A549 (cell line): ENCODE results near the gene PHYKPL. TPM values are rescaled to one million over a fixed set of nuclear protein-coding genes. Genes with fewer than 3 reads are reported as not detected.

Experiments
- ATAC-seq, 2 experiments: fragments of 200-7000 bp in 1 of 2; fragments of >200 bp in 1 of 2; cut with Nextera tagmentation in 1 of 2; cut with Tn5 transposase in 1 of 2; 3 replicates each; pipeline versions ENCODE4 v1.8.0 to v1.9.1; 2018 to 2020; ENCODE audit warnings: mild to moderate bottlenecking in 1 of 2, moderate library complexity in 1 of 2
- CTCF ChIA-PET: fragments of 300-600 bp; sonication (Branson Sonifier 250); formaldehyde crosslinking; extraction: SDS; loops from one replicate; lab custom pipeline; 2021; ENCODE audit warnings: antibody characterized with exemption, inconsistent platforms; lab: Yijun Ruan, JAX
- POLR2A ChIA-PET: fragments of 350-600 bp; formaldehyde crosslinking; extraction: SDS; loops from one replicate; lab custom pipeline; 2021; ENCODE audit warnings: antibody characterized with exemption, inconsistent platforms; lab: Yijun Ruan, JAX
- DNase-seq, 2 experiments: peaks; one replicate each; pipeline versions ENCODE4 v3.0.0 to v3.0.0-alpha.2; 2011 to 2016; ENCODE audit warnings: low read depth in 1 of 2, low spot score in 1 of 2
- FAIRE-seq: peaks from 2 replicates; lab custom pipeline; 2011; peaks lifted over from hg19 to GRCh38; lab: Jason Lieb, UNC
- H3K27ac ChIP-seq, 2 experiments: fragments of >200 bp; sonication (Bioruptor Twin); formaldehyde crosslinking; 3 replicates each; pipeline ENCODE4 v1.5.1; 2016 to 2017
- H3K4me1 ChIP-seq: fragments of >200 bp; sonication (Bioruptor Twin); formaldehyde crosslinking; 3 replicates; pipeline ENCODE4 v1.6.1; 2016
- H3K4me2 ChIP-seq: fragments of >200 bp; sonication (Bioruptor Twin); formaldehyde crosslinking; 3 replicates; pipeline ENCODE4 v1.6.1; 2016
- H3K4me3 ChIP-seq: fragments of >200 bp; sonication (Bioruptor Twin); formaldehyde crosslinking; 3 replicates; pipeline ENCODE4 v1.5.1; 2016
- H3K9me3 ChIP-seq: fragments of >200 bp; sonication (Bioruptor Twin); formaldehyde crosslinking; 3 replicates; pipeline ENCODE4 v1.6.1; 2016
- BHLHE40 ChIP-seq: IDR thresholded peaks from 2 replicates; pipeline ENCODE4 v1.6.1; 2012; ENCODE audit warnings: low read depth, low read length, inconsistent platforms
- CBX8 ChIP-seq: fragments of 200-600 bp; sonication (generic); IDR thresholded peaks from 2 replicates; pipeline ENCODE4 v1.6.1; 2016
- CHD4 ChIP-seq: fragments of 200-600 bp; sonication (generic); IDR thresholded peaks from 2 replicates; pipeline ENCODE4 v1.6.1; 2016; ENCODE audit warnings: antibody characterized with exemption, mild to moderate bottlenecking, borderline replicate concordance
- ESRRA ChIP-seq: fragments of 150-350 bp; IDR thresholded peaks from 2 replicates; pipeline ENCODE4 v1.6.1; 2014; ENCODE audit warnings: mild to moderate bottlenecking, low read length, borderline replicate concordance
- FOSL2 ChIP-seq, 2 experiments: fragments of 450-650 bp in 1 of 2; fragments of >200 bp in 1 of 2; sonication (Bioruptor Twin) in 1 of 2; formaldehyde crosslinking; IDR thresholded peaks; 2 replicates each; pipeline versions ENCODE4 v1.5.0 to v1.6.1; 2016 to 2020; ENCODE audit warnings: mild to moderate bottlenecking in 1 of 2, moderate library complexity in 1 of 2
- GATA3 ChIP-seq: IDR thresholded peaks from 2 replicates; pipeline ENCODE4 v1.6.1; 2012; ENCODE audit warnings: borderline replicate concordance
- HDAC2 ChIP-seq: fragments of 200-600 bp; sonication (generic); IDR thresholded peaks from 2 replicates; pipeline ENCODE4 v1.6.1; 2016
- HEYL ChIP-seq: fragments of 250-450 bp; sonication (Bioruptor Pico); IDR thresholded peaks from 2 replicates; pipeline ENCODE4 v1.8.0; 2021; ENCODE audit warnings: mild to moderate bottlenecking, moderate library complexity
- HOXA7 ChIP-seq: fragments of 250-450 bp; sonication (Bioruptor Pico); IDR thresholded peaks from 2 replicates; pipeline ENCODE4 v1.5.0; 2020; ENCODE audit warnings: mild to moderate bottlenecking, moderate library complexity
- HOXB13 ChIP-seq: fragments of 250-450 bp; sonication (Bioruptor Pico); IDR thresholded peaks from 2 replicates; pipeline ENCODE4 v1.5.0; 2020; ENCODE audit warnings: low read depth, mild to moderate bottlenecking, moderate library complexity
- HOXB5 ChIP-seq: fragments of 250-450 bp; sonication (Bioruptor Pico); IDR thresholded peaks from 2 replicates; pipeline ENCODE4 v1.5.0; 2020; ENCODE audit warnings: mild to moderate bottlenecking, moderate library complexity
- JUN ChIP-seq, 2 experiments: fragments of >200 bp; sonication (Bioruptor Twin); formaldehyde crosslinking; IDR thresholded peaks; 2 replicates in 1 of 2; 3 replicates in 1 of 2; pipeline ENCODE4 v1.6.1; 2016 to 2017
- KDM5A ChIP-seq: fragments of 200-600 bp; sonication (generic); IDR thresholded peaks from 2 replicates; pipeline ENCODE4 v1.6.1; 2016; ENCODE audit warnings: antibody characterized with exemption, mild to moderate bottlenecking
- NR3C1 ChIP-seq: fragments of >200 bp; sonication (Bioruptor Twin); formaldehyde crosslinking; IDR thresholded peaks from 3 replicates; pipeline ENCODE4 v1.6.1; 2017
- RAD21 ChIP-seq, 2 experiments: fragments of >200 bp in 1 of 2; sonication (Bioruptor Twin) in 1 of 2; formaldehyde crosslinking in 1 of 2; IDR thresholded peaks in 1 of 2; conservative IDR thresholded peaks in 1 of 2; 2 replicates in 1 of 2; 3 replicates in 1 of 2; pipeline ENCODE4 v1.6.1; 2012 to 2018; ENCODE audit warnings: inconsistent platforms in 1 of 2
- SREBF2 ChIP-seq: fragments of 450-650 bp; IDR thresholded peaks from 2 replicates; pipeline ENCODE4 v1.6.1; 2014; ENCODE audit warnings: mild to moderate bottlenecking, moderate library complexity
- ZSCAN20 ChIP-seq: fragments of 250-450 bp; sonication (Bioruptor Pico); IDR thresholded peaks from 2 replicates; pipeline ENCODE4 v1.8.0; 2022; ENCODE audit warnings: mild to moderate bottlenecking, moderate library complexity
- WGBS: methylation state at CpG from one replicate; pipeline ENCODE4 v1.1.6; 2017; ENCODE audit errors: missing lambda C conversion rate; 5-methylcytosine and 5-hydroxymethylcytosine counted together
- polyA plus RNA-seq, 4 experiments: library from polyadenylated mRNA; depleted of rRNA in 3 of 4; stranded (reverse); fragments of >200 nt; fragmentation: RNase III in 1 of 4; extraction: RNeasy Plus Mini Kit Qiagen cat#74134 plus additional on column Dnase treatment in 1 of 4; gene quantifications; 2 replicates in 3 of 4; 3 replicates in 1 of 4; pipeline ENCODE4 v1.2.3, GENCODE V29; 2011 to 2017
- TF ChIP-seq, protein P1 (sequence below): fragments of >200 bp; sonication (Bioruptor Twin); formaldehyde crosslinking; IDR thresholded peaks from 3 replicates; pipeline ENCODE4 v1.6.1; 2016
- TF ChIP-seq, protein P2 (sequence below): IDR thresholded peaks from 2 replicates; pipeline ENCODE4 v1.6.1; 2012
- TF ChIP-seq, protein P3 (sequence below): fragments of >200 bp; sonication (Bioruptor Twin); formaldehyde crosslinking; IDR thresholded peaks from 3 replicates; pipeline ENCODE4 v1.5.1; 2016

The PHYKPL gene
- polyA plus RNA-seq, 2 of the 4 experiments (the other 2 are of a cell fraction) = 13.0 to 21.9 TPM

DNA sequence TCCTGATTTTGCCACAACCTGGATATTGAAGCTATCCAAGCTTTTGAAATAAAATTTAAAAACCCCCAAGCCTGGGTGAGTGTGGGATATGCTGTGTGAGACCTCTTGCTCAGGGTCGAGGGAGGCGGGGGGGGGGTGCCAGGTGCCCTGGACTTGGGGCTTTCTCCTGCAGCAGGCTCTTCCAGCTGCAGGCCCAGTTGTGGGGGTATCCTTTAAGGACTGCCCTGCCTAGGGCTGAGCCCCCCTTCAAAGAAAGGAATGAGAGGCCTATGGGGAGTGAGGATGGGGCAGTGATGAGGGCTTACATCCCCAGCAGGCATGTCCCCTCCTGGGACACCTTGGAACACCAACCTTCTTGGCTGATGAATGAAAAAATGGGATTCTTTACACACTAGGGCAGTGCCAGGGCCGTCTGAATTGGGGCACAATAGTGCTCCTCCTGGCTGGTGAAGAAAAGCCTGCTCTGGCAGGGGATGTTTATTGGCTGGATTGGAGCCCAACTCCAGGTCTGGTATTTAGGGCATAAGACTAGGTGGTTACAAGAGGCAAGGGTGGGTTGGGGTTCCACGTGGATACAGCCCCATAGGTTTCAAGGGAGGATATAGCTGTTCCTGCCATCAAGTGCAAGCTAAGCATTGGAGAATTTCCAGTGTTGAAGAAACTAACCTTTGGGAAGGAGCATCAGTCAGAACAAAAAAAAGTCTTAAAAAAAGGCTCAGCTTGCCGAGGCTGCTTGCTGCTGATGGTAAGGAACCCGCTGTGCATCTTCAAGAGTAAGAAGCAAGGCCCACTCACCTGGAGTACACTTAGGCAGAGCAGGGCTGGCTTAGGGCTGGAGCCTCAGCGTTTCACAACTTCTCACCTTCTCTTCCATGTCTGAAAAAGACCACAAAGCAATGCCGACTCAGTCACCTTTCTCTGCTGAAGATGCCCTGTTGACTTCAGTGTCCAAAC, 21.2 kb downstream of the PHYKPL start:
- no peak overlapping the region for H3K27ac ChIP-seq
- 72% methylated on average over 8 of the region's 8 CpGs for WGBS
- no peak for DNase-seq
- TF ChIP-seq HOXA7 (CRISPR knock-in tag) (peak; percentile 58; the same call in 1 of the 2 replicates), JUN (IDR thresholded peaks at IDR 0.05) (0 out of 5 replicates have a peak, but pooled peaks of 1 of the 2 experiments have one; percentile 14), CBX8 (no peak)
- TF ChIP-seq, all 56 proteins: peak for 2
- H3K9me3 ChIP-seq = no peaks in the 10 kb centered on the region
- no peak overlapping the region for H3K4me3 ChIP-seq
- POLR2A ChIA-PET = interaction anchor here (1.5 kb wide), 1 partner anchor 20 kb away, joined by 5 read pairs; no protein-coding TSS in a partner anchor
- ATAC-seq = no peak
- CTCF ChIA-PET = interaction anchor here (2.0 kb wide), 1 partner anchor 136 kb away, joined by 5 read pairs; no protein-coding TSS in a partner anchor
- peaks cover 25% of the 10 kb centered on the region for H3K4me1 ChIP-seq
- H3K4me2 ChIP-seq = no peak overlapping the region
- FAIRE-seq = no peak

DNA sequence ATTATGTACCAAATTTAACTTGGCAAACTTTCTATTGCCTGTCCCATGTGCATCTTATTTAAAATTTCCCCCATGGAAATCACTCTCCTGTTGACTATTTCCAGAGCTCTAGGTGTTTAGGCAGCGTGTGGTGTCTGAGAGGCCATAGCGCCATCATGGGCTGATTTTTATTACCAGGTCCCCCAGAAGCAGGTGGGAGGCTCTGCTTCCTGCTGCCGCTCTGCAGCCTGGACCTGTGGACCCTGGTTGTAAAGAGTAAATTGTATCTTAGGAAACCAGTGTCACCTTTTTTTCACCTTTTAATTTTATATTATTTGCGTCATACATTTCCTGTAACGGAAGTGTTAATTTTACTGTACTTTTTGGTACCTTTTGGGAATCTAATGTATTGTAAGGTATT, 21.9 kb downstream of the PHYKPL start:
- TF ChIP-seq HDAC2 (no peak), JUN (IDR thresholded peaks at IDR 0.05) (no peak), HOXB13 (CRISPR knock-in tag) (no peak), HEYL (no peak), ZSCAN20 (CRISPR knock-in tag) (no peak), SREBF2 (no peak), FOSL2 (IDR thresholded peaks at IDR 0.05) (no peak), FOSL2 (CRISPR knock-in tag; IDR thresholded peaks at IDR 0.05) (no peak), ESRRA (no peak), KDM5A (no peak), GATA3 (no peak), RAD21 (conservative IDR thresholded peaks at IDR 0.05 in 1 of 2, IDR thresholded peaks at IDR 0.05 in 1 of 2) (no peak), BHLHE40 (no peak), HOXB5 (CRISPR knock-in tag) (no peak), CHD4 (no peak), NR3C1 (no peak)
- TF ChIP-seq, protein P1, sequence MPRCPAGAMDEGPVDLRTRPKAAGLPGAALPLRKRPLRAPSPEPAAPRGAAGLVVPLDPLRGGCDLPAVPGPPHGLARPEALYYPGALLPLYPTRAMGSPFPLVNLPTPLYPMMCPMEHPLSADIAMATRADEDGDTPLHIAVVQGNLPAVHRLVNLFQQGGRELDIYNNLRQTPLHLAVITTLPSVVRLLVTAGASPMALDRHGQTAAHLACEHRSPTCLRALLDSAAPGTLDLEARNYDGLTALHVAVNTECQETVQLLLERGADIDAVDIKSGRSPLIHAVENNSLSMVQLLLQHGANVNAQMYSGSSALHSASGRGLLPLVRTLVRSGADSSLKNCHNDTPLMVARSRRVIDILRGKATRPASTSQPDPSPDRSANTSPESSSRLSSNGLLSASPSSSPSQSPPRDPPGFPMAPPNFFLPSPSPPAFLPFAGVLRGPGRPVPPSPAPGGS = no peak
- TF ChIP-seq, protein P2, sequence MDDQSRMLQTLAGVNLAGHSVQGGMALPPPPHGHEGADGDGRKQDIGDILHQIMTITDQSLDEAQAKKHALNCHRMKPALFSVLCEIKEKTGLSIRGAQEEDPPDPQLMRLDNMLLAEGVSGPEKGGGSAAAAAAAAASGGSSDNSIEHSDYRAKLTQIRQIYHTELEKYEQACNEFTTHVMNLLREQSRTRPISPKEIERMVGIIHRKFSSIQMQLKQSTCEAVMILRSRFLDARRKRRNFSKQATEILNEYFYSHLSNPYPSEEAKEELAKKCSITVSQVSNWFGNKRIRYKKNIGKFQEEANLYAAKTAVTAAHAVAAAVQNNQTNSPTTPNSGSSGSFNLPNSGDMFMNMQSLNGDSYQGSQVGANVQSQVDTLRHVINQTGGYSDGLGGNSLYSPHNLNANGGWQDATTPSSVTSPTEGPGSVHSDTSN = no peak
- TF ChIP-seq, protein P3, sequence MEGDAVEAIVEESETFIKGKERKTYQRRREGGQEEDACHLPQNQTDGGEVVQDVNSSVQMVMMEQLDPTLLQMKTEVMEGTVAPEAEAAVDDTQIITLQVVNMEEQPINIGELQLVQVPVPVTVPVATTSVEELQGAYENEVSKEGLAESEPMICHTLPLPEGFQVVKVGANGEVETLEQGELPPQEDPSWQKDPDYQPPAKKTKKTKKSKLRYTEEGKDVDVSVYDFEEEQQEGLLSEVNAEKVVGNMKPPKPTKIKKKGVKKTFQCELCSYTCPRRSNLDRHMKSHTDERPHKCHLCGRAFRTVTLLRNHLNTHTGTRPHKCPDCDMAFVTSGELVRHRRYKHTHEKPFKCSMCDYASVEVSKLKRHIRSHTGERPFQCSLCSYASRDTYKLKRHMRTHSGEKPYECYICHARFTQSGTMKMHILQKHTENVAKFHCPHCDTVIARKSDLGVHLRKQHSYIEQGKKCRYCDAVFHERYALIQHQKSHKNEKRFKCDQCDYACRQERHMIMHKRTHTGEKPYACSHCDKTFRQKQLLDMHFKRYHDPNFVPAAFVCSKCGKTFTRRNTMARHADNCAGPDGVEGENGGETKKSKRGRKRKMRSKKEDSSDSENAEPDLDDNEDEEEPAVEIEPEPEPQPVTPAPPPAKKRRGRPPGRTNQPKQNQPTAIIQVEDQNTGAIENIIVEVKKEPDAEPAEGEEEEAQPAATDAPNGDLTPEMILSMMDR = no peak
- peaks cover 30% of the 10 kb centered on the region for H3K4me1 ChIP-seq
- POLR2A ChIA-PET = interaction anchor here (1.5 kb wide), 1 partner anchor 21 kb away, joined by 5 read pairs; no protein-coding TSS in a partner anchor
- ATAC-seq (no peak), FAIRE-seq (no peak), DNase-seq (no peak)
- no peak overlapping the region for H3K4me2 ChIP-seq
- no peak overlapping the region for H3K27ac ChIP-seq
- CTCF ChIA-PET = interaction anchor here (2.0 kb wide), 1 partner anchor 135 kb away, joined by 5 read pairs; no protein-coding TSS in a partner anchor
- WGBS = 92% methylated on average over 5 of the region's 5 CpGs
- no peak overlapping the region for H3K4me3 ChIP-seq
- H3K9me3 ChIP-seq = no peaks in the 10 kb centered on the region
